Activated CD4-positive, alpha-beta T cell treated with anti-CD3 and anti-CD28 coated beads, Interleukin-2, amount 50 U/mL, for 1 hour (primary cell): ENCODE results near the gene RFX4.
"Not testable (repeated sequence)": the region's sequence is repeated elsewhere in the genome, so short reads cannot be mapped to it uniquely, and the experiment has no call there.

ENCODE experiments used
- DNase-seq: peaks from one replicate; pipeline ENCODE4 v3.0.0-alpha.2; 2020

RFX4 gene

DNA sequence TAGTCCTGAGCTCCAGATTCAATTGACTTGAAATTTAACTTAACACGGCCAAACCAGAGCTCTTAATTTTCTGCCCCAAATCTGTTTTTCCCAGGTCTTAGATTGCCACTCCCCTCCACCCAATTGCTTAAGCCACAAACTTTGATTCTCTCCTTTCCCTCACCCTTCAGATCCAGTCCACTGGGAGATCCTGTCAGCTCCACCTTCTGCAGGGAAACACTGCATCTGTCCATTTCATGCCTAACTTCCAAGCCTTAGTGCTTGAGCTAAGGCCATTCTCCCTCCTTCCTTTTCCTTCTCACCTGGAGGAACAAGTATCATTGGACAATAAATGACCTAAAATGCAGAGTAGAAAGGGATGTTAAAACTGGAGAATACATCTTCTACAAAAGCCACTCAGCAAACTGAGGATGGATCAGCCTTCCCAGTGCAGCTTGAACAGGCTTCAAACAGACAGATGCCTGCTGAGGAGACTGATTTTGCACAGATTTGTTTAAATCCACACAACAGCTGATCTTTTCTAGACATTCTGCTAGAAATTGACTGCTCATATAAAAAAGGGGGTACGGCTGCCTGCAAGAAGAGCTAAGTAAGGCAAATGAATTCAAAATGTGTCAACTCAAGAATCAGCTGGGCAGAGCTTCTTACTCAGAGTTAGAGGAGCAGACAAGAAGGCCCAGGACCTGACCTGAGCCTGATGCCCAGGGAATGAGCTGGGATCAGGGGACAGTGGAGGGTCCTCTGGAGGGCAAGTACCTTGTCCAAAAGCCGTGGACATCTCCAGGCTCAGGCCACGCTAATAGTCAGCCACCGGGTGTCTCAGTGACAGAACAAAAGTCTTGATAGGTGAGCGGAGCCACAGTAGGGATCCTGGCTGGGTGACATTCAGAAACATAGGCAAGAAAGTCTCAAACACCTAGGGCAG lies 110.4 kb downstream of the RFX4 start:
- no peak for DNase-seq

DNA sequence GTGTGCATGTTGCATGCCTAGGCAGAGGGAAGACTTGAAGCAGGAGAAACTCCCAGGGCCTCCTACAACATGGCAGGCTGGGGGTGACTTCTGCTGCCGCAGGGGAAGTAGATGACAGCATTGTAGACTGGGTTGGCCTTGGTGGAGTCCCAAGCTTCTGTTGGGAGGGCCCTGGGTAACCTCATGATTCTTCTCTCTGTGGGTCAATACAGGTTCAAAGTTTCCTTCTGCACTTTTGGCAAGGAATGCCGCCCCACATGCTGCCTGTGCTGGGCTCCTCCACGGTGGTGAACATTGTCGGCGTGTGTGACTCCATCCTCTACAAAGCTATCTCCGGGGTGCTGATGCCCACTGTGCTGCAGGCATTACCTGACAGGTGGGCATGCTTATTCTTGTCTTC lies 113.3 kb downstream of the RFX4 start:
- DNase-seq = no peak

DNA sequence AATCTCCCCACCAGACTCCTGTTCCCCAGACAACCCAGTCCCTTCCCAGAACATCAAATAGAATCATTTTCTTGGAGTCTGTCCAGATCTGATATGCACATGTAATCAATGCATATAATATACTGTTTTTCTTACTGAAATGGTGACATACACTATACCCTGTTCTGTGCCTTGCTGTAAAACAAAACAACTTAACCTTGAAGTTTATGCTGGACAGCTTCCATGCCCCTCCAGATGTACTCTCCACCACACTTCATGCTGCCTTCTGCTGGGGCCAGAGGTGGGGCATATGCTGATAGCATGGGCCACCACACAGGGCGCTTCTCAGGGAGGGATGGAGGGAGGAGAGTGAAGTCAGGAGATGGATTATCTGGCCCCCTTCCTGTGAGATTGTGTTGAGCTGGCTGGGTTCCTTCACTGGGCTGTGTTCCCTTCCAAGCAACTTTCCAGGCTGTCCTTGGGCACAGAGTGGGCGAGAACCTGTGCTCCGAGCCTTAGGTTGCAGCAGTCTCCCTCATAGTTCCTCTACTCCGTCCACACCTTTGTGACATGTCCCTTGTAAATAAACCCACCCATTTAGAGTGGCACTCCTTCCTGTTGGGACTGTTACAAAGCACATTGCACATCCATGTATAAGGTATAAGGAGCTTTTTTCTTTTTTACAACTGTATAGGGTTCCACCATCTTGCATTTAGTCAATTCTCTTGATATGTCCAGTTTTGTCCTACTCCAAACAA lies 114.0 kb downstream of the RFX4 start:
- no peak for DNase-seq

DNA sequence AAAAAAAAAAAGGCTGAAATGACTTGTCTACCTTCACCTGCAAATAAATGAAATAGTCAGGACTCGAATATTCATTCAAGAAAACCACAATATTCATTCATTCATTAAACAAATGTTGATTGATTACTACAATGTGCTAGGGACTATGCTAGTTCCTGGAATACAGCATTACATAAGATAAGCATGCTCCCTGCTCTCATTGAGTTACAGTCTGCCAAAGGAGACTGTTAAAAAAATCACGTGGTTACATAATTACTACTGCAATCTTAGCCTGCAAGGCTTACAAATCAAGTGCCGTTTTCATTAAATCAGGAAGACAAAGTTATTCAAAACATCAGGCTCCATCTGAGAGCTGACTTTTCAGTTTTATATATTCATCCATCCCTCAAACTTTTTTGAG lies 121.3 kb downstream of the RFX4 start:
- no peak for DNase-seq

DNA sequence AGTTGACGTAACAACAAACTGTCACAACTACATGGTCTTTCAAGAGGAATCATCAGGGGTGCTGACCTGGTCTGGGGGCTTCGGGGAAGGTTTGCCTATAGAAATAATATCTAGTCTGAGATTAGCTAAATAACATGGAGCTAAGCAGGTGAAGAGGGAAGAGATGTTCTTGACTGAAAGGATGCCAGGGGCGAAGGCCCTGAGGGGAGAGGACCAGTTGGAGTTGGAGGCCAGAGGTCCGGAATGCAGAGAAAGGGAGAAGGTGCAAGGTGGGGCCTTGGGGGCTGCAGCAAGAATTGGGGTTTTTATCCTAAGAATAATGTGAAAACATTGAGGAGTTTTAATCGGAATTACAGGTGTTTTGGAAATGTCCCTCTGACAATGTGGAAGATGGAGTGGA lies 123.2 kb downstream of the RFX4 start:
- no peak for DNase-seq

DNA sequence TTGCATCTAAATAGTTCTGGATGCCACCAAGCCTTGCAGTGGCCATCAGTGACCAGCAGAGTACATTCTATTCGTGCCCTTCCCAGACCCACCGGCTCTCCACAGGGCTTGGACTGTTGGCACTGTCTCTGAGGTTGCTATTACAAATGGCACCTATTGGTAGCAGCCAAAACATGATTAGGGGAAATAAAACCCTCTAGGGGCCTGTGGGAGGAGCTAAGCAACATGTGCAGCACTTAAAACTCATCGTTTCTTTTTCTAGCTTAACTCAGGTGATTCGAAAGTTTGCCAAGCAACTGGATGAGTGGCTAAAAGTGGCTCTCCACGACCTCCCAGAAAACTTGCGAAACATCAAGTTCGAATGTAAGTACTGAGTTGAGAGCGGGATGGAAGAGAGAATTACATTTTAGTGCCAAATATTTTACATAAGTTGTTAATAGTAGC lies 126.3 kb downstream of the RFX4 start:
- no peak for DNase-seq

DNA sequence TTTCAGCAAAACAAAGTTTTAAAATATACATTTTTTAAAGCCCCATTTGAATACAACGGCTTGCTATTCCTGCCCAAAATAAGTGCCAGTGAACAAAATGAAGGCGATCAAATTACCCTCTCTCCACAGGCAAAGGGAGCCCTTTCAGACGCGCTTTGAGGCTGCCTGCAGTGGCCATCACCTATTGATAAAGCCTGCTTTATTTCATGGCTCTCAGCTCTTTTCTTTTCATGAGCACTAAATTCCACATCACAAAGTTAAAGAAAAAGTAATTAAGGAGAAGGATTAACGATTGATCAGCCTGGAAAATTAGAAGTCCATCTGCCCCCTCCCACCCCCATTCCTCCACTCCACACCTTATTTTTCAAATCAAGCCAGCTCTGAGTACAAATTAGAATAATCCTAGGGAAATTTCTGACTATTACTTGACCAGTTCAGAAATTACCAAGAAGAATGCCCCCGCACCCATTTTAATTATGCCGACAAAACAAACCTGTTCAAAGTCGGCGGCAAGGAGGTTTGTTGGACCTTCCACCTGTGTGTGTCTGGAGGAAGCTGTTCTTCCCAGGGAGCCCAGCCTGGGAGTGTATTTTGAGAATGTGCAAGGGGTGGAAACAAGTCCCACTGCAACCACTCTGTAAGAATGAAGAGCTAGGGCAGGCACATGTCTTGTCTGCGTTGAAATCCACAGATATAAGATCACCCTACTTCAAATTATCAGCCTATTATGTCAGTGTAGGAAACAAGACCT lies 127.5 kb downstream of the RFX4 start:
- DNase-seq = no peak

DNA sequence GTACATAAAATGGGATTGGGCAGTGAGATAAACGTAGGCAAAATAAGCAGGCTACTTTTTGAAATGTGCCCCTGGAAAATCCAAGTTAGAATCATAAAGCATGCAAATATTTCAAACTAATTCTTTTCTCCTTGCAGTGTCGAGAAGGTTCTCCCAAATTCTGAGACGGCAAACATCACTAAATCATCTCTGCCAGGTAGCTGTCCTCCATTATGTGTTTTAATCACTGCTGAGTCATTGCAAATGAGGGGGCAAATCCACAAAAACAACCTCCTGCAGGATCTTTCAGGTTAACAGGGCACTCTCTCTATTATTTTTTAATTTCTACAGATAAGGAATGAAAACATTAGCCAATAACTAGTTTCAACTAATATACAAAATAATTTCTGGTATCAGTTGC lies 128.5 kb downstream of the RFX4 start:
- DNase-seq = no peak

DNA sequence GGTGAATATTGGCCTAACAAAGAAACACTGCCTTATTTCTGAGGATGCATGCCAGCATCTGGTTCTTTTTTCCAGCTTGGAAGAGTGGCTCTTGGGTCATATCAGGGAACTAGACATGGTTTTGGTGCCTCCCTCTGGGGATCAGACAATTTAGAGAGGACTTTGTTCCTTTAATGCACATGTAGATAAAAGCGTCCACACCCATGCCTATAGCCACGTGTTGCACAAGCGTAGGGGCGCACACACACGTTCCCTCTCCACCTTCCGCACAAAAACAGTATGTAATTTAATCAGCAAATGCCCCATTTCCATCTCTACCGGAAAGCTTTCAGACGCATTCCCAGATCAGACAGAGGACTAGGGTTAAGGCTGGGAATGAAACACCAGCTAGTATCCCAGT lies 130.0 kb downstream of the RFX4 start:
- DNase-seq = no peak

DNA sequence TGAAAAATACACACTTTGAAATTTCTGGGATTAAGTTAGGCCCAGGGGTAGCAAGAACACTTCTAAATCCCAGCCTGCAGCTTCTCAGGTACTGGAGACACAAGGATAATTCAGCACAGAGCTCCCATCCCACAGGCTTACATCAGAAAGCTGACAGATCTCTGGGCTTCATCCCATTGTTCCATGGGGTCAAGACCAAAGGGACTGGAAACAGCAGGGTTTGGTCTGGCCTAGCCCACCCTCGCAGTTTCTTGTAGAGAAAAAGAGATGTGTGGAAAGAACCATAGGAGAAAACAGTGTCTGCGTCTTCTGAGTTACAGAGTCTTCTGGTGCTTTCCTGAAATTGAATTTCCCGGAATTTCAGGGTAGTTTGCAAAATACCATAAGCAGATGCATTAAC lies 132.1 kb downstream of the RFX4 start:
- DNase-seq = no peak

DNA sequence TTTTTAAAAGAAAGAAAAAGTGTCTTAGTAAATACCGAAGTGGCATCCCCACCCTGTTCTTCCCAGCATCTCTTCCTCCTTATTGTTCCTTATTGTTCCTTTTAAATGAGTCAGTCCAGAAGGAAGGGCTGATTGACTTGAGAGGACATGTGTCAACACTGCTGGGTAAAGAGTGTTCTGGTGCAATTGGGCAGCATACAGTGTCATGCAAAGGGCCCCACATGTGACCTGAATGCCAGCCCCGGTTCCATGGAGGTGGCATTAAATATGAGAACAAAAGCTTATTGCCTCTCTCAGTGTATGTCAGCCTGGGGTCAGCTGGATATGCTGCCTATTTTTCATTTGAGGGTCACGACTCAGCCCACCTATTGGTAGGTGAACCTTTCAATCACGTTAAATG lies 132.8 kb downstream of the RFX4 start:
- DNase-seq = no peak

DNA sequence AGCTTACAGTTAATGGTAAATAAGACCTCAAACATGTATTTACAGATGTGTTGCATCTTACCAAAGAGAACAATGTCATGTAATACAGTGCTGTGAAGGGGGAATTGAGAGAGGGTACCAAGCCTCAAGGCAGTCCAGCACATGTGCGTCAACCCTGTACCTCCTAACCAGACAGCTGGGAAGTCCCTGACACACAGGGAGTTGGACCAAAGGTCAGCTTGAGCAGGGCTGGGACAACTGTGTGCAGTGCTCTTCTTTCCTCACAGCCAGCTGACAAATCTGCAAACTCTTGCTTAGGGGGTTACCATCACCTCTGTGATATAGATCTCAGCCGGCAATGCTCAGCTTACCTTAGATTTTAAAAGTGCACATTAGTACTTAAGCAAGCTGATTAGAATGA lies 134.9 kb downstream of the RFX4 start:
- DNase-seq = no peak

DNA sequence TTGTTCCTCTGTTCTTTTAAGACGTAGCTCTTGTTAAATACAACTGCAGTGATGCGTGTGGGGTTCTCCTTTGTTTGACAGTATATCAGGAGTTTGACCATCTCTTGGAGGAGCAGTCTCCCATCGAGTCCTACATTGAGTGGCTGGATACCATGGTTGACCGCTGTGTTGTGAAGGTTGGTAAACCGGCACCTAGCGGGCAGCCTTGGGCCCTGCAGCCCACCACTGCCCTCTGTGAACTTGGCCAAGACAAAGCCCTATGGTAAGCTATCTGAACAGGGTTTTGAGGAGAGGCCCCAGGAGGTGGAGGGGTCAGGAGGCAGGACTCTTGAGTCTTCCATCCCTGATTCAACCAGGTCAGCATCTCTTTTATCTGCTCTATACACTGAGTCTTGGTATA lies 137.1 kb downstream of the RFX4 start:
- DNase-seq = no peak

DNA sequence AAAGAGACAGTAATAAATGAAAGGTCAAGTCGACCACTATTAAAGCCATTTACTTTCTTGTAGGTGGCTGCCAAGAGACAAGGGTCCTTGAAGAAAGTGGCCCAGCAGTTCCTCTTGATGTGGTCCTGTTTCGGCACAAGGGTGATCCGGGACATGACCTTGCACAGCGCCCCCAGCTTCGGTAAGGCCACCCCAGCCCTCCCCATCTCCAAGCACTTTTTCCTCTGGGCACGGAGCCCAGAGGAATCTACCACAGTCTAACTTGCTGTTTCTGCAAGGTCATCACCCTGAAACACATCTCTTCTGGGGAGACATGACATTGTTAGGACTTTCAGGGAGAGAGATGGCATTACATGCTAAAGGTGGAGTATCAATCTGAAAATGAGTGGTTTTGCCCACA lies 137.9 kb downstream of the RFX4 start:
- no peak for DNase-seq

DNA sequence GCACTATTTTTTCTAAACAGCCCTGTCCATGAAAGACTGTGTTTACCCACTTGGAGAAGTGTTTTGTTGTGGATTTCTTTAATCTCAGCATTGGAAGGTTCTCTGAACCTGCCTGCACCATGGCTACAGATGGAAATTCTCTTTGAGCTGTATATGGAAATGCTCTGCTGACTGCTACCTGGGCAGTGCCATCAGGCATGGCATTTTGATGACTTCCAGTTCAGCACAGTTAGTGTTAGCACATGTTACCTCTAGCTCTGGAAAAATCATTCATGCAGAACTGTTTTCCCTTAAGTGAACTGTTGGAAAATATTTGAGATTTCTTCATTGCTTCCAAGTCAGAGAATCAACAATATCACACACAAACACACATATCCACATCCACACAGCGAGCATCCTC lies 139.1 kb downstream of the RFX4 start:
- DNase-seq = no peak

DNA sequence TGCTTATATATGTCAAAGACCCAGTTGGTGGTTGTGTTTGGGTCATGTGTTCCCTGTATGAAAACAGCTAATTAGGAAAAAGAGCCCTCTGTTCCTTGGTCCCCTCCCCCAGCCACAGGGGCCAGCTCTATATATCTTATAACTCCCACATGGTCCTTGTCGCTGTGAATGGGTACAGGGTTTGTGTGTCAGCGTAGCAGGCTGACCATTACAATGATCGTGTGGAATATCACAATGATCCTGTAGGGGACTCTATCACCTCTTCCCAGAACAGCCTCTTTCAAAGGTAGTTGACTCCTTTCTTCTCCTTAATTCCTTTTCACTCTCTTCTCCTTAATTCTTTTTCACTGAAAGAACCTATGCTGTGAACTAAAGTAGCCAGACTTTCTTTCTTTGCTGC lies 140.0 kb downstream of the RFX4 start:
- DNase-seq = no peak

DNA sequence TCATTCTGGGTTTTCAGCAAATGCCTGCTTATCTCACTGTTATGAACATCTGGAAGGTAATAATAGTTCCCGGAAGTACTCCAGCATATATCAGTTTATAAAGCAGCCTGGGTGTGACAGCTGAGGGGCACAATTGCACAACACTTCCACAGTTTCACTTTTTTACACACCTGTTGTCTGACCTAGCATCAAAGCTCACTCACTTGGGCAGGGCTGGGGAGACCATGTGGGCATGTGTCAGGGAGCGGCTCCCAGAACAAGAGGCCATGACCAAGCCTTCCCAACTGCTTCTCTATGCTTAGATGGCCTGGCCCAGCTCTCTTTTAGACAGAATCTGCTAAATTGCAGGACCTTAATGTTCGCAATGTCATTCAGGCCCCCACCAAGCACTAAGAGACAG lies 140.6 kb downstream of the RFX4 start:
- no peak for DNase-seq

DNA sequence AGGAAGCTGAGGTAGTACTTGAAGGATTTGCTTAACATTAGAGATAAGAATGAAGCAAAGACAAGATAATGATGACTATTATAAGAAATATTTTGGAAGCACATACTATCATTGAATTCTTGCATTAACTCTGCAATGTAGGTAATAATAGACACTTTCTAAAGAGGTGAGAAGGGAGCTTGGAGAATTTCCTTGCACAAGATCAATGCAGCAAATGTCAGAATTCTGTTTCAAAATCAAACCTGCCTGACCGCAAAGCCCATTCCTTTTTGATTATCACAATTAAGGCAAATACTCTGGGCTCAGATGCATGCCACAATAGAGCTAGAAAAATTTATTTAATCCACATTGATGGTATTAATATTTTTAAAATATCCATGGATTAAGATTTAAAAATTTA lies 141.3 kb downstream of the RFX4 start:
- DNase-seq = no peak

DNA sequence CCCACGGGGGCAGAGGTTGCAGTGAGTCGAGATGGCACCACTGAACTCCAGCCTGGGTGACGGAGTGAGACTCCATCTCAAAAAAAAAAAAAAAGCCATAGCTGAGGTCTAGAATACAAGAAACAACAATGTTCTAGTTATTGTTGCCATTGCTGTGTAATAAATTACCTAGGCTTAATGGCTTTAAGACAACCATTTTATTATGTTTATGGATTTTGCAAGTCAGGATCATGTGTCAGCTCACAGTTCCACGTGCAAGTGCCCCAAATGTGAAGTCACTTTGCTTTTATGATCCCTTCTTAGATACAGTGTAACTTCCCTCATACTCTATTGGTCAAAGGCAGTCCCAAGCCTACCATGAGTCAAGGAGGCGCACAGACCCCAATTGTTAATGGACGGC lies 142.1 kb downstream of the RFX4 start:
- no peak for DNase-seq

DNA sequence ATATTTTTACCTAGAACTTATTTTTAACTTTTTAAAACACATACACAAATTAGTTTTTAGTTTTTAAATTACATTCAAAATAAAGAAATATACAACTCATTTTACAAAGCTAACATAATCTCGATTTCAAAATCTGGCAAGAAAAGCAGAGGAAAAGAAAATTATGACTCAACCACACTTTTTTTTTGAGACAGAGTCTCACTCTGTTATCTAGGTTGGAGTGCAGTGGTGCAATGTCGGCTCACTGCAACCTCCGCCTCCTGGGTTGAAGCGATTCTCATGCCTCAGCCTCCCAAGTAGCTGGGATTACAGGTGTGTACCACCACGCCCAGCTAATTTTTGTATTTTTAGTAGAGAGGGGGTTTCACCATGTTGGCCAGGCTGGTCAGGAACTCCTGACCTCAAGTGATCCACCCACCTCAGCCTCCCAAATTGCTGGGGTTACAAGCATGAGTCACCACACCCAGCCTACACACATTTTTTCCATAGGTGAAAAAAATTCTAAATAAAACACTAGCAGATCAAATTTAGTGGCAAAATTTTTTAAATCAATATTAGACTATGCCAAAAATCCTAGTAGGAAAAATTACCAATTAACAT lies 143.9 kb downstream of the RFX4 start:
- DNase-seq = not testable (repeated sequence)

DNA sequence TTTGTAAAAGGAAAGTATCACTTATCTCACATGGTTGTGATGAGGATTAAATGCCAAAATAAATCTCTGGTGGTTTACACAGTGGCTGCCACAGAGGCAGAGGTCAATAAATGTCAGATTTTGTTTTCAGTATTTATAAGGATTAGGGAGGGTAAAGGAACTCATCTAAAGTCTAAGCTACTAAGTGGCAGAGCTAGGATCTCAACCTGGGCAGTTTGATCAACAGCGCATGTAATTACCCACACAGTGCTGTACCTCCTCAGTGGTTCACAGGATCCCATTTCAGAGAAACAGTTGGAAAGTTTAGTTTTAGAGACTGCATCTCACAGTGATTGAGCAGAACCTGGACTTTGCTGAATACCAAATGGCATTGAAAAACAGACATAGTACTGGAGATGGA lies 146.8 kb downstream of the RFX4 start:
- no peak for DNase-seq

DNA sequence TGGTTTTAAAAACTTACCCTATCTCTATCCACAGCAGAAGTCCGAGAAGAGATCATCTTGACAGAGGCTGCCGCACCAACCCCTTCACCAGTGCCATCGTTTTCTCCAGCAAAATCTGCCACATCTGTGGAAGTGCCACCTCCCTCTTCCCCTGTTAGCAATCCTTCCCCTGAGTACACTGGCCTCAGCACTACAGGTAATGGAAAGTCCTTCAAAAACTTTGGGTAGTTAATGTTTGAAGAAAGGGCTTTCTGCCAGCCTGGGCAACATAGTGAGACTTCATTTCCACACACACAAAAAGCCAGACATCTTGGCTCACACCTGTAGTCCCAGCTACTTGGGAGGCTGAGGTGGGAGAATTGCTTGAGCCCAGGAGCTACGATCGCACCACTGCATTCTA lies 150.1 kb downstream of the RFX4 start:
- DNase-seq = no peak

DNA sequence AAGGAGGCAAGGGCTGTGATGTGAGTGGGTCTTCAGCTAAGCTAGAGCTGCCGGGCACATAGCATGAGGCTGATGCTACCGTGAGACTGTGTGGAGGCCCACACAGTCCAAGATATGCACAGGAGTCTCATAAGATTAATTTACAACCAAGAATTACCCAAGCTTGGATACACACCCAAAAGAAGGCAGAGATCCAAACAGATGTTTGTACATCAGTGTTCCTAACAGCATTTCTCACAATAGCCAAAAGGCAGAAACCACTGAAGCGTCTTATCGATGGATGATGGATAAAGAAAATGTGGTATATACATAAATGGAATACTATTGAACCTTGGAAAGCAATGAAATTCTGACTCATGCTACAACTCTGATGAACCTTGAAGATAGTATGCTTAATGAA lies 150.9 kb downstream of the RFX4 start:
- DNase-seq = no peak
